GM06990 (cell line): ENCODE data around the gene PRX.
"Not testable (repeated sequence)": the region's sequence is repeated elsewhere in the genome, so short reads cannot be mapped to it uniquely, and the experiment has no call there.

Experiments used
- DNase-seq: peaks from one replicate; pipeline ENCODE4 v3.0.0-alpha.2; 2011; ENCODE audit not compliant: insufficient read length; ENCODE audit errors: extremely low read depth
- H3K27me3 ChIP-seq: replicated peaks from 2 replicates; pipeline ENCODE4 v1.6.0; 2011; ENCODE audit warnings: low read length; ENCODE audit not compliant: control insufficient read depth, insufficient read depth
- H3K36me3 ChIP-seq: 2 replicates; pipeline ENCODE4 v1.5.1; 2011; ENCODE audit warnings: low read length; ENCODE audit not compliant: control insufficient read depth, insufficient read depth
- H3K4me3 ChIP-seq: replicated peaks from 2 replicates; pipeline ENCODE4 v1.5.1; 2011; ENCODE audit warnings: low read depth, mild to moderate bottlenecking, control low read depth, low read length
- CTCF ChIP-seq: IDR thresholded peaks from 2 replicates; pipeline ENCODE4 v1.5.1; 2011; ENCODE audit warnings: low read length, control low read depth, mild to moderate bottlenecking, inconsistent platforms; ENCODE audit not compliant: insufficient read depth, poor library complexity, severe bottlenecking

PRX gene

GRCh38 chr19:40411125-40411842 lies 1.9 kb downstream of the PRX start:
- no peak for TF ChIP-seq CTCF
- peak; percentile 67 for DNase-seq
- no peak overlapping the region for H3K4me3 ChIP-seq
- no peaks in the 10 kb centered on the region for H3K27me3 ChIP-seq
- no peaks in the 10 kb centered on the region for H3K36me3 ChIP-seq

DNA sequence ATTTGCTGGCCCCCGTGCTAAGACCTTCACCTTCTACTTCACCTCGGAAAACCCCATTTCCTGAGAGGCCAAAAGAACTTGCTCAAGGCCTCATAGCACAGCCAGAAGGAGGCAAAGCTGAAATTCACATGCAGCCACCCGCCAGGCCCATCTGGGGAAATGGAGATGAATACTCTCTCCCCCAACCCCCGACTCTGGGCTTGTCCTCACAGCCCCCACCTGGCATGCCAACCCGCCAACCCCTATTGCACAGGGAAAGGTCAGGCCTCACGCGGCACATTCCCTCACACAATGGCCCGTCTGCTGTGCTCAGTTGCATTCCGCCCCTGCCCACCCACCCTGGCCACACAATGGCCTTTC lies 3.2 kb downstream of the PRX start:
- TF ChIP-seq CTCF = no peak
- Histone ChIP-seq H3K27me3 (no peaks in the 10 kb centered on the region), H3K36me3 (no peaks in the 10 kb centered on the region)

GRCh38 chr19:40408598-40408925 lies 4.6 kb downstream of the PRX start:
- H3K36me3 ChIP-seq, DNase-seq, H3K27me3 ChIP-seq, H3K4me3 ChIP-seq: not testable (repeated sequence)

More for the DNA sequence above, 3.2 kb downstream of the PRX start:
- peak; percentile 61 for DNase-seq
- no peak overlapping the region for H3K4me3 ChIP-seq

GRCh38 chr19:40407714-40408597 lies 5.2 kb downstream of the PRX start:
- H3K36me3 ChIP-seq = no peaks in the 10 kb centered on the region
- no peaks in the 10 kb centered on the region for H3K27me3 ChIP-seq
- no peak overlapping the region for H3K4me3 ChIP-seq
- no peak for TF ChIP-seq CTCF
- no peak for DNase-seq

DNA sequence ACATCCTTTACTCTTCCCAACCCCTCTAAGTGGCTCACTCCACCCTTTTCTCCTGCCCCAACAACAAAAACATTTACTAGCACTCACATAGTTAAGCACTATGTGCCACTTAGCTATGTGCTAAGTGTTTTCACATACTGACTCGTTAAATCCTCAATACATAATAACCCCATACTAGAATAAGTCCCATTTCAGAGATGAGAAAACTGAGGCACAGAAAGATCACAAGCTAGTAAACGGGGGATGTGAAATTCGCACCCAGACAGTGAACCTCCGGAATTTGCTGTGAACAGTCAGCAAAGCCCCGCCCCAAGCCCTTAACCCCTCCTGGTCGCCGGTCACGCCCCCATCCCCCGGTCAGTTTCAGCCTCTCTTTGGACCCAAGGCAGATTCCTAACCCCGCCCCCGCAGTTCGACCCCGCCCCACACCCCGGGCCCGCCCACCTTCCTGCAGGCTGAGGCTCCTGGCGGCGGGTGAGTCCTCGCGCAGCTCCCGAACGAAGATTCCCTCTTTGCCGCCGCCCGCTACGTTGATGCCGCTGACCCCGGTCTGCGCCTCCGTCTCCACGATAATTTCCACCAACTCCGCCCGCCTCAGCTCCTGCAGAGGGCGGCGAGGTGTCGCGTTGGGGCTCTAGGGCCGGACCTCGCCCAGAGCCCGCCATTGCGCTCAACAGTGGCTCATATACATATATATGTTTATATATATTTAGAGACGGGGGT lies 9.8 kb downstream of the PRX start:
- DNase-seq = peak; percentile 91
- TF ChIP-seq CTCF = no peak
- Histone ChIP-seq H3K27me3 (no peaks in the 10 kb centered on the region), H3K4me3 (peak overlapping the region; percentile 67), H3K36me3 (no peaks in the 10 kb centered on the region)

GRCh38 chr19:40400559-40400958 lies 12.6 kb downstream of the PRX start:
- no peaks in the 10 kb centered on the region for H3K36me3 ChIP-seq
- H3K27me3 ChIP-seq = no peaks in the 10 kb centered on the region; the same call in 1 of the 2 replicates
- no peak overlapping the region for H3K4me3 ChIP-seq
- TF ChIP-seq CTCF = no peak
- DNase-seq = no peak
